ENCODE data around the gene ITPK1. TPM values are rescaled to one million over a fixed set of nuclear protein-coding genes. Genes with fewer than 3 reads are reported as not detected.

ITPK1 gene
- total and polyA plus RNA-seq, 10 of the 15 experiments (the other 5 are each of a cell fraction or from before 2014, with no cell fraction given) = 1.3 to 73.2 (median 27.0) TPM

DNA sequence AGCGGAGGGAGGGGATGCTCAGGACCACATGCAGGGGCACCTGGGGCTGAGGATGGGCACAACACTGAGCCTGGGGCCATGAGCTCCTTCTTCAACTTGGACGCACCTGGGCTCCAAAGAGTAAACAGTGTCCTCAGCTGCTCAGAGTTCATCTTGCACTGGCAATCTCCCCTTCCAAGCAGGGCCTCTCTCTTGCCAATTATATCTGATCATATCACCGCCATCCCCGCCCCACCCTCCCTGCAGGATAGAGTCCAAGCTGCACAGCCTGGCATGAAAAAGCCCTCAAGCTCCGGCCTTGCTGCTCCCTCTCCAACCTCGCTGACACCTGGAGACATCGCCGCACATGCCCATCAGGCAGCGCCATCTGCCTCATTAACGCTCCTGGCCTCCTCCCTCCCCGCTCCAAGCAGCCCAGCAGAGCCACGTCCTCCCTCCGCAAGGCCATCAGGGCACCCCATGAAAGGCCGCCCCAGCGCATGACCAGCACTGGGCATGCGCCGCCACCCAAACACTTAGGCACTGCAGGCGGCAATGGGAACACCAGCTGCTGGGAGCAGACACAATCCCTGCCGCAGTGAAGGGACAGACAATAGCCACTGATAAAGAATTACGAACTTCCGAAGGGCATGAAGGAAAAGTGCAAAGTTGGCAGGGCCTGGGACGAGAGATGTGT is 103.9 kb downstream of the ITPK1 start:
- POLR2A ChIA-PET = no interaction called here
- Histone ChIP-seq H3K4me1 (ENCODE audit: control insufficient read depth, insufficient read depth, low read length) (peaks cover 24% of the 10 kb centered on the region), H3K4me2 (ENCODE audit: control insufficient read depth, insufficient read depth) (no peak overlapping the region)
- TF ChIP-seq ZNF687 (IDR thresholded peaks at IDR 0.05) (no peak), TCF7 (IDR thresholded peaks at IDR 0.05; ENCODE audit: borderline replicate concordance) (no peak), MEF2B (IDR thresholded peaks at IDR 0.05; ENCODE audit: partially characterized antibody, poor library complexity, severe bottlenecking) (no peak), POLR2AphosphoS2 (IDR thresholded peaks at IDR 0.05; ENCODE audit: low read depth, low read length) (no peak), RBBP5 (conservative IDR thresholded peaks at IDR 0.05) (no peak), TCF12 (IDR thresholded peaks at IDR 0.05; ENCODE audit: low read depth, low read length) (no peak), ZNF217 (IDR thresholded peaks at IDR 0.05) (no peak), CHD1 (IDR thresholded peaks at IDR 0.05; ENCODE audit: low read depth, low read length) (no peak), SMARCA5 (IDR thresholded peaks at IDR 0.05) (no peak), ZSCAN29 (IDR thresholded peaks at IDR 0.05) (no peak)
- TF ChIP-seq, protein P1, sequence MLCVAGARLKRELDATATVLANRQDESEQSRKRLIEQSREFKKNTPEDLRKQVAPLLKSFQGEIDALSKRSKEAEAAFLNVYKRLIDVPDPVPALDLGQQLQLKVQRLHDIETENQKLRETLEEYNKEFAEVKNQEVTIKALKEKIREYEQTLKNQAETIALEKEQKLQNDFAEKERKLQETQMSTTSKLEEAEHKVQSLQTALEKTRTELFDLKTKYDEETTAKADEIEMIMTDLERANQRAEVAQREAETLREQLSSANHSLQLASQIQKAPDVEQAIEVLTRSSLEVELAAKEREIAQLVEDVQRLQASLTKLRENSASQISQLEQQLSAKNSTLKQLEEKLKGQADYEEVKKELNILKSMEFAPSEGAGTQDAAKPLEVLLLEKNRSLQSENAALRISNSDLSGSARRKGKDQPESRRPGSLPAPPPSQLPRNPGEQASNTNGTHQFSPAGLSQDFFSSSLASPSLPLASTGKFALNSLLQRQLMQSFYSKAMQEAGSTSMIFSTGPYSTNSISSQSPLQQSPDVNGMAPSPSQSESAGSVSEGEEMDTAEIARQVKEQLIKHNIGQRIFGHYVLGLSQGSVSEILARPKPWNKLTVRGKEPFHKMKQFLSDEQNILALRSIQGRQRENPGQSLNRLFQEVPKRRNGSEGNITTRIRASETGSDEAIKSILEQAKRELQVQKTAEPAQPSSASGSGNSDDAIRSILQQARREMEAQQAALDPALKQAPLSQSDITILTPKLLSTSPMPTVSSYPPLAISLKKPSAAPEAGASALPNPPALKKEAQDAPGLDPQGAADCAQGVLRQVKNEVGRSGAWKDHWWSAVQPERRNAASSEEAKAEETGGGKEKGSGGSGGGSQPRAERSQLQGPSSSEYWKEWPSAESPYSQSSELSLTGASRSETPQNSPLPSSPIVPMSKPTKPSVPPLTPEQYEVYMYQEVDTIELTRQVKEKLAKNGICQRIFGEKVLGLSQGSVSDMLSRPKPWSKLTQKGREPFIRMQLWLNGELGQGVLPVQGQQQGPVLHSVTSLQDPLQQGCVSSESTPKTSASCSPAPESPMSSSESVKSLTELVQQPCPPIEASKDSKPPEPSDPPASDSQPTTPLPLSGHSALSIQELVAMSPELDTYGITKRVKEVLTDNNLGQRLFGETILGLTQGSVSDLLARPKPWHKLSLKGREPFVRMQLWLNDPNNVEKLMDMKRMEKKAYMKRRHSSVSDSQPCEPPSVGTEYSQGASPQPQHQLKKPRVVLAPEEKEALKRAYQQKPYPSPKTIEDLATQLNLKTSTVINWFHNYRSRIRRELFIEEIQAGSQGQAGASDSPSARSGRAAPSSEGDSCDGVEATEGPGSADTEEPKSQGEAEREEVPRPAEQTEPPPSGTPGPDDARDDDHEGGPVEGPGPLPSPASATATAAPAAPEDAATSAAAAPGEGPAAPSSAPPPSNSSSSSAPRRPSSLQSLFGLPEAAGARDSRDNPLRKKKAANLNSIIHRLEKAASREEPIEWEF (IDR thresholded peaks at IDR 0.05; ENCODE audit: insufficient replicate concordance, low read depth, low read length) = no peak
- TF ChIP-seq, protein P2, sequence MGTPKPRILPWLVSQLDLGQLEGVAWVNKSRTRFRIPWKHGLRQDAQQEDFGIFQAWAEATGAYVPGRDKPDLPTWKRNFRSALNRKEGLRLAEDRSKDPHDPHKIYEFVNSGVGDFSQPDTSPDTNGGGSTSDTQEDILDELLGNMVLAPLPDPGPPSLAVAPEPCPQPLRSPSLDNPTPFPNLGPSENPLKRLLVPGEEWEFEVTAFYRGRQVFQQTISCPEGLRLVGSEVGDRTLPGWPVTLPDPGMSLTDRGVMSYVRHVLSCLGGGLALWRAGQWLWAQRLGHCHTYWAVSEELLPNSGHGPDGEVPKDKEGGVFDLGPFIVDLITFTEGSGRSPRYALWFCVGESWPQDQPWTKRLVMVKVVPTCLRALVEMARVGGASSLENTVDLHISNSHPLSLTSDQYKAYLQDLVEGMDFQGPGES (IDR thresholded peaks at IDR 0.05) = no peak

More for the DNA sequence above, 103.9 kb downstream of the ITPK1 start:
- intact Hi-C loops (cut with micrococcal nuclease; ENCODE audit: unreplicated experiment) = no loop called here
- Histone ChIP-seq H4K20me1 (ENCODE audit: control insufficient read depth, insufficient read depth) (no peaks in the 10 kb centered on the region), H2AFZ (ENCODE audit: control insufficient read depth, low read depth, low read length) (no peak overlapping the region), H3K9me3 (replicated peaks; ENCODE audit: control insufficient read depth, insufficient read depth, low read length) (no peaks in the 10 kb centered on the region), H3K79me2 (ENCODE audit: control insufficient read depth, insufficient read depth, low read length) (no peaks in the 10 kb centered on the region; the same call in 1 of the 2 replicates), H3K27ac (ENCODE audit: control insufficient read depth, insufficient read depth) (no peak overlapping the region), H3K9ac (ENCODE audit: control insufficient read depth, insufficient read depth, low read length) (no peak overlapping the region), H3K36me3 (ENCODE audit: control insufficient read depth in 2 of 2, insufficient read depth in 2 of 2, low read length in 1 of 2) (peaks cover 0 to 31% of the 10 kb centered on the region in 2 experiments; a peak in 3 of 4 replicates), H3K27me3 (replicated peaks in 1 of 2; ENCODE audit: control insufficient read depth in 2 of 2, insufficient read depth in 2 of 2, low read length in 1 of 2) (no peaks in the 10 kb centered on the region), H3K4me3 (no peak overlapping the region)
- ChIA-PET CTCF (interaction anchor here (1.8 kb wide), 1 partner anchor 102 kb away, joined by 7 read pairs; no protein-coding TSS in a partner anchor), RAD21 (ENCODE audit: unreplicated experiment) (interaction anchor here (0.6 to 1.0 kb wide), 3 partner anchors 21 to 165 kb away, joined by 3 to 4 read pairs (median 4); no protein-coding TSS in a partner anchor), SMC1A (ENCODE audit: uncharacterized antibody, unreplicated experiment) (interaction anchor here (0.7 to 1.1 kb wide), 5 partner anchors 10 to 99 kb away, joined by 3 read pairs; no protein-coding TSS in a partner anchor)
- WGBS (ENCODE audit: insufficient coverage, insufficient replicate concordance, low lambda C conversion rate, missing lambda C conversion rate) = 96% methylated on average over 17 of the region's 22 CpGs
- DNase-seq (ENCODE audit: low read depth, low spot score) (no peak), FAIRE-seq (no peak), ATAC-seq (no peak)
- BruUV-seq (replicated peaks) = no TSS peak
- in situ Hi-C loops (cut with MboI) = no loop called here

Measured in GM12878 (cell line).